ENCODE measurements around the gene DHRS4.

Gene DHRS4

DNA sequence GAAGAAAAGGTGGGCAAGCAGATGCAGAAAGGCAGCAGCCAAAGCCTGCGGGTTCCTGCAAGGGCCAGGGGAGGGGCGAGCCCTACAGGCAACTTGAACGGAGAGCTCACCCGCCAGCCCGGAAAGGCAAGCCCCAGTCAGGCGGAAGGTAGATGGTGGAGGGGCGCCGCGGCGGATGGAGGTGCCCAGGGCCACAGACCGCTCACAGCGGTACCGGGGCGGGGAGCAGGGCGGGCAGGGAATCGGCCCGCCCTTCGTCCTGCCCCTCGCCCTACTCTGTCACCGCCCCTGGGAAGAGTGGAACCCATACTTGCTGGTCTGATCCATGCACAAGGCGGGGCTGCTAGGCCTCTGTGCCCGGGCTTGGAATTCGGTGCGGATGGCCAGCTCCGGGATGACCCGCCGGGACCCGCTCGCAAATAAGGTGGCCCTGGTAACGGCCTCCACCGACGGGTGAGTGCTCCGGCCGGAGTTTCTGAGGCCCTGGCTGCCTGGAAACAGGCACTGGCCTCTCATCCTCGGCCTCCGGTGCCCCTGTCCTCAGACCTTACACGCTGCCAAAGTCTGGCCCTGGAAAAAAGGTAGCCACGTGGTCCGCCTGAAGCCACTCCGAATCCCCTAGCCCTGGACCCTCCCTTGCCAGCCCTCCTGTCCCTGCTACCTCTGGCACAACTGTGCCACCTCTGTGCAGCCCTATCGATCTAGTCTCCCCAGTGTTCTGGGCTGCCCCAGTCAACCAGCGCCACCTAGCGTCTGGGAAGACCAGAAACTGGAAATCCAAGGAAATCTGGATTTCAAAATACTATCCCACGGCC lies at the start of gene DHRS4:
Gene DHRS4, plus strand, starts transcription at position 307 of the 815 bp plus-strand sequence. Its CDS starts 19 bp downstream, at position 326.
- peak; percentile 46 to 52 for DNase-seq (ENCODE audit: low read depth in 2 of 2)

DNA sequence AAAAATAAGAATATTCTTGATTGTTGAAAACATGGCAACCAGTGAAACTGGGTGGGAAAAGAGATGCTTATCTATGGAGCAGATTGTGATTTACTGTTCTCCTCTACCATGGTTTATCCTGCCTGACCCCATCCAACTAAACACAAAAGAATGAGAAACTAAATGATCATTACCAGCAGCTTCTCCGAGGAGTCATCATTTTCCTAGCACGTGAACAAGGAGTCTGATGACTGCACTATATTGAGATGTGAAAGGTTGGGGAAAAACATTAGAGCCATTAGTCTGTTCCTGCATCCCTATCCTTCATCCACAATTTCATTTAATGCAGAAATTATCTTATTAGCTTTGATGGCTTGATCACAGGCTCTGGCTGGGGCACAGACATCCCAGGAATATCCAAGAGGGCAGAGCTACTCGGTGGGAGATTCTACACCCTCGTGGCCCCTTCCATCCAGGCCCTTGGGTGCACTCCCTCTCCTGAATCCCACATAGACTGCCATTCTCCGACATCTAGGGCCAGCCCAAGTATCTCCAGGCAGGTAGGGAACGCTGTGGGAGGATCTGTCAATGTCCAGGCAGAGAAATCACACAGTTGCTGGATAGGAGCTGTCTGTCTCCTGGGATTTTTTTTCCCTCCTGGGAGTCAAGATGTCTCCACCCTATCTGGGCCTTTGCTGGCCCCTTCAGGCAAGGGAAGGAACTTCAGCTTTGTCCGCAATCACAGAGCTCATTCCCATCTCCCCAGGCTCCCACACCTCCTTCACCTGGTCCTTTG lies 43.3 kb upstream of the DHRS4 start:
- DNase-seq (ENCODE audit: low read depth in 2 of 2), result no peak

DNA sequence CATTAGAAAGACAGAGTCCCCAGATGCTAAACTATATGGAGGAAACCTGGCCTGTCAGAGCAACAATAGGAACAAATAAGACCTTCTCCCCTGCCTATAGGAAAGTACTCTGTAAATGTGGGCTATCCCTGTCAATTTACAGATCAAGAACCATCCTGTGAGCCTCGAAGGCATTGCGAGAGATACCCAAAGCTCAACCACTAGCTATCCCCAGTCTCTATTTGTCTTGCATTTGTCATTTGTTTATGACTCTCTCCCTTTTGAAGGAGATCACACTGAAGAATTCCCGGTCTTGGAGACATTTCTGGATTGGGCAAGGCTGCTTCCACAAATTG lies 42.7 kb upstream of the DHRS4 start:
- DNase-seq (ENCODE audit: low read depth in 2 of 2), result no peak

DNA sequence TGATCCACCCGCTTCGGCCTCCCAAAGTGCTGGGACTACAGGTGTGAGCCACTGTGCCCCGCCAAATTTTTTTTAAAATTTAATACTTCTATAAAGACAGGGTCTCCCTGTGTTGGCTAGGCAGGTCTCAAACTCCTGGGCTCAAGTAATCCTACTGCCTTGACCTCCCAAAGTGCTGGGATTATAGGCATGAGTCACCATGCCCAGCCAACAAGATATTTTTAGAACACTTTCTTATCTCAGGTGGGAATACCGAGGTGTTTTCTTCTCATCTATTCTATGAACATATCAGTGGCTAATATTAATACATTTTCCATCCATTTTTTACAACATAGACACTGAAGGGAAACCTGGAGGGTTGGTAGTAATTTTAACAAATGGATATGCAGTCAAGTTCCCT lies 38.0 kb upstream of the DHRS4 start:
- no peak for DNase-seq (ENCODE audit: low read depth in 2 of 2)

DNA sequence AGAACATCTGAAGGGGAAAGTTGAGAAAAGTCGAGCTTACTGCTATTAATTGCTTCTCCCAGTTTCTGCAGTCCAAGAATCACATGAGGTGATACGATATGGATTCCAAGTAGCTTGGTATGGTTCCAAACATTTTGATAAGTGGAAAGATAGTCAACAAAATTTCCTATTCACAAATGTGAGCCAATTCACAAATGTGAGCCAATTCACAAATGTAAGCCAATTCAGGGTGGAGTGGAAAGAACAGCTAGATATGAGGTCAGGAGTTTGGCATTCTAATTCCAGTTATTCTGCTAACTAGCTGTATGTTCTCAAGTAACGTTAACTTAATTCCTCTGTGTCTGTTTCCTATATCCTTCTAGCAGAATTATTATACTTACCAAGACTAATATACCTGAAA lies 37.6 kb upstream of the DHRS4 start:
- no peak for DNase-seq (ENCODE audit: low read depth in 2 of 2)

DNA sequence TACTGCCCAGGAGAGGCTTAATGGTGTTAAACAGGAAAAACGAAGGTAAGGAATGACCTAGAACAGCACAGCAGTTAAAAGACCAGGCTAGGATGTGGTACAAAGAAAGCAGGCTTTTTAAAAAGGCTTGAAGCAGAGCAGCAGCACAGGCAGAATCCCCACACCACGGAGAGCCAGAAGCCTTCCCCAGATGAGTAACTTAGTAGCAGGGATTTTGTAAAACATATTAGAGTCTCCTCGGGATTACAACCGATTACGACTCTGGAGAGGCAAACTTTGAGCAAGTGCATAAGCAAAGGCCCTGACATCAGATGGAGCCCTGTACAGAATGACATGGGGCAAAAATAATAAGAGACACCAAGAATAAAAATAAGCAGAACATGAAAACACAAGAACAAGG lies 37.1 kb upstream of the DHRS4 start:
- DNase-seq (ENCODE audit: low read depth in 2 of 2), result no peak

DNA sequence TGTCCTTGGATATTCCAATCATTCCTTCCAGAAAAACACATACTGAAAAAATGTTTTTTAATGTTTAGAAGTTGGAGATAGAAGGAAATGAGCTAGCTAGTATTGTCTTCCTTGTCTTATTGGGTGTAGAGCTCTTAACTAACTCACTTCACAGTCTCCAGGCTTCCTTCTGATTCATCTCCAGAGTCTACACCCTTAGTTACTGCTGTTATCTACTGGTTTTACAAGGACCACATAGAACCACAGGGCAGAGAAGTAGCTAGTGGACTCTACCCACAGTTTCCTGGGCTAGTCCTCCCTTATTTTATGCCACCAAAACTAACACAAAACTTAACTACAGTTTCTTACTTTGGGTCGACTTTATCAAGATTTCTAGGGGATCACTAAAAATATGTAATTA lies 31.0 kb upstream of the DHRS4 start:
- DNase-seq (ENCODE audit: low read depth in 2 of 2), result no peak

DNA sequence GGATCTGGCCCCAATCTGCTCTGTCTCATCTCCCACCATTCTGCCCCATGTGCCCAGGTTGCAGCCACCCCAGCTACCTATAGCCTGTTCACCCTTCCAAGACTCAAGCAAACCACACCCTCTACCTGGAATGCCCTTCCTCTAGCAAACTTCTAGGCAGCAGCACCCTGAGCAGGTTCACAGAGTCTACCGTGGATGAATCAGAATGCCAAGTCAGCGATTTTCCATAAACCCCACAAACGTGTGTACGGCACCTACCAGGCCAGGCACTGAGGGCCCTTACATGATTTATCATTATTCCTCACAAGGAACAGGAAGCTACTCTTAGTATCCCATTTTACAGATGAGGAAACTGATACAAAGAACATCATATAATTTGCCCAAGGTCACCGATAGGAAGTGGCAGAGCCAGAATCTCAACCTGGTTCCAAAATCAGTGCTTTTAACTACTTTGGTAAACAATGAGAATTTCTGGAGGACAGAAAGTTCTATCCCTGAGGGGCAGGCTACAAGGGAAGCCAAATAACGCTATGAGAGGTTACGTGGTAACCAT lies 28.0 kb upstream of the DHRS4 start:
- no peak for DNase-seq (ENCODE audit: low read depth in 2 of 2)

DNA sequence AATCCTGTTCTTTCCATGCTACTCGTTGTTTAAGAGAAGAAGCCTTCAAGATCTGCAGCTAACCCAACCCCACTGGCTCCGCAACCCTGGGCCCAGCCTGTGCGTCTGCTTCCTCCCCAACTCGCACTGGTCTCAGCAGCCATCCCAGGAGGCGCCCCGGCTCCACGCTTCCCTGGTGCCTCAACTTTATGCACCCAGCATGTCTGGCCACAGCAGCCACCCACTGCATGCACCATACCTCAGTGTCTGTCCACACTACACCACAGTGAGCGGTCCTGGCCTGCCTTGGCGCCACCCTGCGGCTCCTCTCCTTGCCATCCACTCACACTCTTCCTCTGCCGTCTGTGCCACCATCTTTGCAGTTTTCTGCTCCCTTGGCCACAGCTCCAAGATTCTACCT lies 27.0 kb upstream of the DHRS4 start:
- no peak for DNase-seq (ENCODE audit: low read depth in 2 of 2)

DNA sequence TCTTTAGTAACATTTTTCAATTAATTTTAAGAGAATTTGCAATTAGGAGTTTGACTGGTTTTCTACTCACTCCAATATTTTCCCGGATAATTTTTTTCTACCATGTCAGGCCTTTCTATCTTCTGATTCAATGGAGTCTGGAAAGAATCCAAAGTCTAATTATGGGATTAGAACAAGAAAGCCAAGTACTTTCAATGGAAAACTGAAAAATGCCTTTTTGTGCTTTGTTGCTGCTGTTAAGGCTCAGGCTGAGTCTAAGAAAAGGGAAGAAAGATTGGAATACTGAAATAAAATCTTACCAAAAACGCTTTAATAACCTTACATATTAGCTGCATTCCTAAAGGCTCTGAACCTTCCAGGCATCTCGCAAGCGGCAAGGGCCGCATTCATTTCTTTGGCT lies 24.4 kb upstream of the DHRS4 start:
- no peak for DNase-seq (ENCODE audit: low read depth in 2 of 2)

DNA sequence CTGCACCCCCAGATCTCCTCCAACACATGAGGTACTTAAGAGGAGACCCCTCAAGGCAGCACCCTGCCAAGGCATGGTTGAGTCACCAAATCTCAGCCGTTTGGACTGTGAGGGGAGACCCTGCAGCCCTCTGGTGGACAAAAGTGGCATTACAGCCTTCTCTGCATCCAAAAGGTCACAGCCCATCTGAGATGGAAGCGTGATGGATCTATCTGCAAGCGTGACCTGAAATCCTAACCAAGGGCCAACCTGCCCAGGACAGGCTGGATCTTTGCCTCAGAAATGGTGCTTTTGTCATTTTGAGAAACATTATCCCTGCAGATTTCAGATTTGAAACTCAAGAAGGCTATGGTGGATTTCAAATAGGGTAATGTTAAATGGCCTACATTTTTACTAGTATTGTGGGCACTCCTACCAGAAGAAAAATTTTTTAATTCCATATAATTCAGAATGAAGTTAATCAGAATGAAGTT lies 23.7 kb upstream of the DHRS4 start:
- peak; percentile 68 to 78 for DNase-seq (ENCODE audit: low read depth in 2 of 2)

DNA sequence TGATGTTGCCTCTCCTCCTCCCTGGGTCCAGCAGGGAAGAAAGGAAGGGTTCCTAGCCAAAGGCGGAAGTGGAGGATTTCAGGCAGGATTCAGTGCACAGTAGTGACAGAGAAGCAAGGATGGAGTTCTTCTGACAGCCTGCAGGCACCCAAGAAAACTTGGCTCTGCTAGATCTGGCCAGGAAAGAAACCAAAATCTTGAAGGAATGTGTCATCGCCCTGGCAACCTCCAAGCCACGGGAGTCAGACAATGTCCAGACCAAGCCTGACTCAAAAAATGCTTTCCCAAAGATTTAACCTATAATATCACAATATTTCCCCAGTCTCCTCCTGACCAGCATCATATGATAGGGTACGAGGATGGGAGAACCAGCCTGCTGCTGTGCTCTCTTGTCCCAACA lies 22.8 kb upstream of the DHRS4 start:
- DNase-seq (ENCODE audit: low read depth in 2 of 2), result no peak

DNA sequence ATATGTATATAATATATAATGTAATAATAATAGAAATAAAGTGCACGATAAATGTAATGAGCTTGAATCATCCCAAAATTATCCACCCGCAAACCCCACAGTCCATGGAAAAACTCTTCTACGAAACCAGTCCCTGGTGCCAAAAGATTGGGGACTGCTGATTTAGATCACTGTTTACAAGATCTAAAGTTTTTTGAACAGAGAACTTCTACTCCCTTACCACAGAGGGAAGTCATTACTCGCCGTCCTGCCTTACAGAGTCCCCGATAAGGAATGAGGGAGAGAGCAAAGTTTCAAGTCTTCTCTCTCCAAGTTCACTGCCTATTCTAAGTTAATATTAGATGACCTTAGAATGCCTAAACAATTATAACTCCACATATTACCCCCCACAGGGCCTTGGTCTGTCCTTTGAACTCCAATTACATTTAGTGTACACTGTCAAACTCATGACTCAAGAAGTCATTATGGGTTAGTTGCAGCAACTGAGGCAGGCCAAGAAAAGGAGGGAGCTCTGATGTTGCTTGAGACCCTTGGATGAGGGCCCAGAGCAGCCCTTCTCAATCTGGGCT lies 21.8 kb upstream of the DHRS4 start:
- DNase-seq (ENCODE audit: low read depth in 2 of 2), result no peak

DNA sequence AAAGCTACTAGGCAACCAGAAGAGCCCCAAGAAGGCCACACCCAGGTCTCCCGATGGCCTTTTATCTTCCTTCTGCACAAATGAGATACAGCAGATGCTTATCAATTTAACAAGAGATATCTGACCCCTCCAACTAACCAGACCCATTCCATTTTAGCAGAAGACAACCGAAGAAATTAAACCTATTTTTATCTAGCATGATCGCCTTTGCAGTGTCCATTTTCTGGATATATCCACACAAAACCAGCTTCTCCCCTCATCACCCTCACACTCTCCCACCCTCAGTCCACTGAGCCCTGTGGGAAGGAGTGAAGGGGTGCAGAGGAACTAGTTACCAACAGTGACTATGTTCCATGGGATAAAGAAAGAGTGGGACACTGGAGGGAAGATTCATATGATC lies 20.9 kb upstream of the DHRS4 start:
- no peak for DNase-seq (ENCODE audit: low read depth in 2 of 2)

DNA sequence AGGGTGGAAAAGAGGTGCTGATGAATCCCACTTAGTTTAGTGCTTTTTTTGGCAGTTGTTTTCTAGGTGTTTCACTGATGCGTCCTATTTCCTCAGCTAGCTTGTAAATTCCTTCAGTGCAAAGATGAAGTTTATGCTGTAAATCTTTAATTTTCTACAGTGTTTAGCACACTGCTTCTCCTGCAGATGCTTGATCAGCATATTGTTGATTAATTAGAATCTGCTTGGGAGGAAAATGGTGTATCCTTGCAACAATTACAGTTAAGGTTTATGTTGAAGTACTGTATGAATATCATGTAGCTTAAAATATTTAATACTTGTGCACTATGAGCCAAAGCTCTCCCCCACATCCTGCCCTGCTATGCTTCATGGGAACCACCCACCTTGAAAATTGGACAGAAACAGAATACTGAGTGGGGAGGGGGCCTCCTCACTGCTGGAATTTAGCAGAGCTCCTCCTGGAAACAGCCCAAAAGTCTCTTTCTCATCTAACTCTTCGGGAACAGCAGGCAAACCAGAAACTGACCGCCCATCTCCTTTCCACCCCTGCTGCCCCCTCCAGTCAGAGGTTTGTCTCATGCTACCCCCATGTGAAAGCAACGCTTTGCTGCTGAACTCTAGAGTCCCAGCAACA lies 20.3 kb upstream of the DHRS4 start:
- no peak for DNase-seq (ENCODE audit: low read depth in 2 of 2)

DNA sequence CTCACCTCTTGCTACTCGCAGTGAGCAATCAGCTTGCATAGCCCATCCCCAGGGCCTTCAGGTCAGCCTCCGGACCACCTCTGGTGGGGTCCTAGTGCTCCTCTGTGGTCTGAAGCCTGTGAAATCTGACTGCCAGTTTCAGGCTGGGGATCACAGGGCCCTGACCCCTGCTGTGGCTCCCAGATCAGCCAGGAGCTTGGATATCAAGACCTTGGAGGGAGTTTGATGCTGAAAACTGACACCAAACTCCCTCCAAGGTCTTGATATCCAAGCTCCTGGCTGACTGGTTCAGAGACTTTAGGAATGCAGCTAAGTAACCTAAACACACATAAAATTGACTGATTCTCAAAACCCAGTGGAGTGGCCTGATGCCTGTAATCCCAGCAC lies 19.8 kb upstream of the DHRS4 start:
- DNase-seq (ENCODE audit: low read depth in 2 of 2), result no peak

DNA sequence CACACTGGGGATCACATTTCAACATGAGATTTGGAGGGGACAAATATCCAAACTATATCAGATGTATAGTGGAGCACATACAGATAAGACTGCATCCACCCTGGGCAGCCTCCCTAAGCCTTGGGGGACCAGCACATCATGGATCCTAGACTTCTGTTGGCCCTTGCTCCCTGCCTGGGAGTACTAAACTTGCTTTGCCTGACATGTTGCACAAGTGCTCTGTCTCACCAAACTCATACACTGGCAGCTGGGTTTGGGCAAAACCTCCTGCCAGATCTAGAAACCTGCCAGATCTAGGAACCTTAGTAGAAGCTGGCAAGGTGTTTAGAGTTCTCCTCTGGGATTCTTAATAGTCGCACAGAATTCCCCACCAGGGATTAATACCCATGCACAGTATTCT lies 18.4 kb upstream of the DHRS4 start:
- DNase-seq (ENCODE audit: low read depth in 2 of 2), result no peak

DNA sequence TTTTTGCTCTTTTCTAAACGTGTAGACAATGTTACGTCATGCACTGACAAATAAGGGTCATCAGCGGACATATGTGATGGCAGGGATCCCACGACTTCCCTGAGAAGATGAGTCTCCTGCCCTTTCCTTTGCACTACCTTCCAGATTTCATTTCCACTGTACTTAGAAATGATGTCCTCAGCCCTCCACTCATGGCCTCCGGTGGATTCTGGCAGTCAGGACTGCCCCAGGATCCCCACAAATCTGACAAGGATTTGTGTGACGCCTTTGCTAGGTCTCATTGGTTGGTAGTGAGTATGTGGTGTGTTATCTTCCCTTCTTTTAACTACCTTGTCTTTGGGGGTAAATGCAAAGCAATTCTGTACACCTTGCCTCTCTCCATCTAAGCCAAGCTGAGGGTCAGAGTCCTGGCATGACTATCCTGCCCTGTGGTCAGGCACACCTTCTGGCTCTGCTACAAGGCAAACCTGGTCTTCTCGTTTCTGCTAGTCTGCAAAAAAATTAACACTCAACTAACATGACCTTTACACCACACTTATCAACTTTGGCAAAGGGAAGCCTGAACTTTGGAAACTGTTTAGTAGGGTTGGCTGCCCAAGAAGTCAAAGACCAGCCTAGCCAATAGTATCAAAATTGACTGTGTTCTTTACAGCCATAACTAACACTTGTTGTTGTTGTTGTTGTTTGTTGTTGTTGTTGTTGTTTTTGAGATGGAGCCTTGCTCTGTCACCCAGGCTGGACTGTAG lies 17.3 kb upstream of the DHRS4 start:
- DNase-seq (ENCODE audit: low read depth in 2 of 2), result no peak

DNA sequence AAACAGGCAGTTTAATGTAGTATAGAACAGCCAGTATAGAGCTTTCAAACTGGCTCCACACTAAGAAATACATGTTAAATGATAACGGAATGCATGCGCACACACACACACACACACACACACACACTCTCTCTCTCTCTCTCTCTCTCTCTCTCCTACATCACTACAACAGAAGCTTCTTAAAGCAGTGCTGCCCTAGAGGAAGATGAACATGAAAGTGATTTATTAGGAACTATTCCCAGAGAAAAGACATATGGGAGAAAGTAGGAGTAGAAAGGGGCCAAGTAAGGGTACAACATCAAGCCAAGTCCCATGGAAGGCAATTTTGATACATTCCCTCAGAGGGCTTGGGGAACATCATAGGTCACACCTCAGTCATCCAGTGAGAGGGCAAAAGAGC lies 16.4 kb upstream of the DHRS4 start:
- no peak for DNase-seq (ENCODE audit: low read depth in 2 of 2)

DNA sequence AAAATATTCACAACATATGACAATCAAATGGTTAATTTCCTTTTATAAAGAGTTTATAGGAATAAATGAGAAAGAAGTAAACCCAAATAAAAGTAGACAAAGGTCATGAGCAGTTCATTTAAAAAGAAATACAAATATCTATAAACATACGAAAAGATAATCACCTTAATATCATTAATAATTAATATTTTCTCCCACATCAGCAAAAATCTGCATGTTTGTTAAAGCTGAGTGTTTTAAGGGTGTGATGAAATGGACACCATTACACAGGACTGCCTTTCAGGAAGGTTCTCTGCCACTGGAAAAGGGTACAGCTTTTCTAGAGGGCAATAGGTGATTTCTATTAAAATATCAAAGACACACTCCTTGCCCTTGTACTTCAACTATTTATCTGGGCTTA lies 14.7 kb upstream of the DHRS4 start:
- DNase-seq (ENCODE audit: low read depth in 2 of 2), result no peak

DNA sequence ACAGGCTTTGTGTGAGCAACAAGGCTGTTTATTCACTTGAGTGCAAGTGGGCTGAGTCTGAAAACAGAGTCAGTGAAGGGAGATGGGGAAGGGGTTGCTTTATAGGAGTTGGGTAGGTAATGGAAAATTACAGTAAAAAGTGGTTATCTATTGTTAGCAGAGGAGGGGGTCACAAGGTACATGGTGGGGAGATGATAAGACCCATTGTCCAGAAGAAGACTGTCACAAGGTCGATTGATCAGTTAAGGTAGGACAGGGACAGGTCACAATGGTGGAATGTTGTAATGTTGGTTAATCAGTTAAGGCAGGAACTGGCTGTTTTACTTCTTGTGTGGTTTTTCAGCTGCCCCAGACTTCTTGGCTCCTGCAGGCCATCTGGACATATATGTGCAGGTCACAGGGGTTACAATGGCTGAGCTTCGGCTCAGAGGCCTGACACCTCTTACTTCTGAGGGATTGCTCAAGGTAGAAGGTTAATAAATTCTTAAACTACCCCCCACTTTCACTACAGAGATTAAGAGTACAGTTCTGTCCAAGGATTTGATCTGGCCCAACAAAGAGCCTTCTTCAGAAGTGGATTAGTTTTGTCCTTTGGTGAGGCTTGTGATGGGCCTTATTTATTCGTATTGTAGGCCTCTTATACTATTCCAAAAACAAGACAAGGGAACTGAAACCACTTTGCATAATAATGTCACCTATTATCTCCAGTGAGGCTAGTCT lies 13.8 kb upstream of the DHRS4 start:
- DNase-seq (ENCODE audit: low read depth in 2 of 2), result no peak

All from stimulated activated CD4-positive, alpha-beta T cell treated with anti-CD3 and anti-CD28 coated beads, Interleukin-1b, Interleukin-23, amount 100 ng/mL, for 1 hour (primary cell).